ENCODE results near the gene PTEN.

Gene PTEN

GRCh38 chr10:87920538-87920937 lies 57.1 kb downstream of the PTEN start:
- DNase-seq (ENCODE audit: low read depth) = no peak

DNA sequence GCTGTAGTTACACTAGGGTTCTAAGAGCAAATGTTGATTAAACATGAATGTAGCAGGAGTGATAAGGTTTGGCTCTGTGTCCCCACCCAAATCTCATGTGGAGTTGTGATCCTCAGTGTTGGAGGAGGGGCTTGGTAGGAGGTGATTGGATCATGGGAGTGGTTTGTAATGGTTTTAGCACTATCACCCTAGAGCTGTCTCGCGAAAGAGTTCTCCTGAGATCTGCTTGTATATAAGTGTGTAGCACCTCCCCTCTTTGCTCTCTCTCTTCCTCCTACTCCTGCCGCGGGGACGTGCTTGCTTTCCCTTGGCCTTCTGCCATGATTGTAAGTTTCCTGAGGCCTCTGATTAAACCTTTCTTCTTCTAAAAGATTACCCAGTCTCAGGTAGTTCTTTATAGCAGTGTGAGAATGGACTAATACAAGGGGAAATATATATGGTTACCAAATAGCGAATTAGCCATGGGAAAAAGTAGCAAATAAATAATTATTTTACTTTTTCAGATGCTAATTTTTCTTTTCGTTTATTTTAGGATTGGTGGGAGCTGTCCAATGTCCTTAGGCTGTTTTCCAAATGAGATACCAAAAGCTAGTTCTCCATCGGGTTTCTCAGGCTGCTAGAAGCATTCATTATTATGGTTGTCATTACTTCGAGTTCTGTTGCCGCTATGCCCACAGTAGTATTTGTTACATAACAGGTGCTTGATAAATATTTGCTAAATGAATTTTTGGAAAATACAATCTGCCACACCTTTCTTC lies 58.7 kb downstream of the PTEN start:
- no peak for DNase-seq (ENCODE audit: low read depth)

GRCh38 chr10:87923233-87923632 lies 59.8 kb downstream of the PTEN start:
- DNase-seq (ENCODE audit: low read depth) = no peak

DNA sequence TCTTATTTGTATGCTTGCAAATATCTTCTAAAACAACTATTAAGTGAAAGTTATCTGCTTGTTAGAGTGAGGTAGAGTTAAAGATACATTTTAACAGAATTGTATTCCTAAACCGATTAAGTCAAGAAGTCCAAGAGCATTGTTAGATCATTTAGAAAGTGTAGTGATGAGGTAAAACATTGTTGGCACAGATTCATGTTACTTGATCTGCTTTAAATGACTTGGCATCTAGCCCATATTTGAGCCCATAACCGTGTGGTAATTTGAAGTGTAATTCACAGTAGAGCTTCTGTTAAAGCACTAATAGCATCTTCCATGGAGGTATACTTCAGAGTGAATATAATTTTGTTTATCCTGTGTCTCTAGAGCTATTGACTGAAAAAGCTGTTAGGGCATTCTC lies 62.1 kb downstream of the PTEN start:
- DNase-seq (ENCODE audit: low read depth) = no peak

GRCh38 chr10:87927091-87927490 lies 63.7 kb downstream of the PTEN start:
- DNase-seq (ENCODE audit: low read depth) = no peak

- DNase-seq (ENCODE audit: low read depth) = no peak
These were observed 65.6 kb downstream of the PTEN start for GRCh38 chr10:87928996-87929395.

- no peak for DNase-seq (ENCODE audit: low read depth)
These were observed 66.7 kb downstream of the PTEN start for GRCh38 chr10:87930141-87930540.

DNA sequence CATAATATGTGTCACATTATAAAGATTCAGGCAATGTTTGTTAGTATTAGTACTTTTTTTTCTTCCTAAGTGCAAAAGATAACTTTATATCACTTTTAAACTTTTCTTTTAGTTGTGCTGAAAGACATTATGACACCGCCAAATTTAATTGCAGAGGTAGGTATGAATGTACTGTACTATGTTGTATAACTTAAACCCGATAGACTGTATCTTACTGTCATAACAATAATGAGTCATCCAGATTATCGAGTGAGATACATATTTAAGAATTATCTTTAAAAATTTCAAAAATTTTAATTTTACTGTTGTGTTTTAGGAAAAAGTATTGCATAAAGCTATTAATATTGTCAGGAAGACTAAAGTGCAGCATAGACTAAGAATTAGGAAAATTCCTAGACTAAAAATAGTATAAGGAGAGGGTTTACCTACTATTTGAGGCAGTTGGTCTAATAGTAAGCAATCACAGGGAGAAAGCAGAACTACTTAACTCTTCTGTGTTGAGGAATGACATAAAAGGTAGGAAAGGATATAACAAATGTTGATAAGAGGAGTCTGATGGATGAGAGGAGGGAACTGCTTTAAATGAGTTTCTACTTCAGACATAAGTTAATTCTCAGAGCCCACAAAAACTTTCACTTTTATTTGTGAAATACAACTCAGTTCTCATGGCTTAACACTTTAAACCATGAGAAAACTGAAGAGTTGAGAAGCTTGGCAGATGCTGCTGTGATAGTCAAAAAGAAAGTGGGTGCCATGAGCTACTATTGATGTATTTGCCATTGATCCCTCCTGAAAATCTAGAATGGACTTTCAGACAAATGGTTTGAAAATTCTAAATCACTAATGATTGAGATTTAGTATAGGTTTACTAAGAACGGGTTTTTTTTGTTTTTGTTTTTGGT lies 67.8 kb downstream of the PTEN start:
- no peak for DNase-seq (ENCODE audit: low read depth)

- no peak for DNase-seq (ENCODE audit: low read depth)
These were observed 68.4 kb downstream of the PTEN start for GRCh38 chr10:87931836-87932230.

DNA sequence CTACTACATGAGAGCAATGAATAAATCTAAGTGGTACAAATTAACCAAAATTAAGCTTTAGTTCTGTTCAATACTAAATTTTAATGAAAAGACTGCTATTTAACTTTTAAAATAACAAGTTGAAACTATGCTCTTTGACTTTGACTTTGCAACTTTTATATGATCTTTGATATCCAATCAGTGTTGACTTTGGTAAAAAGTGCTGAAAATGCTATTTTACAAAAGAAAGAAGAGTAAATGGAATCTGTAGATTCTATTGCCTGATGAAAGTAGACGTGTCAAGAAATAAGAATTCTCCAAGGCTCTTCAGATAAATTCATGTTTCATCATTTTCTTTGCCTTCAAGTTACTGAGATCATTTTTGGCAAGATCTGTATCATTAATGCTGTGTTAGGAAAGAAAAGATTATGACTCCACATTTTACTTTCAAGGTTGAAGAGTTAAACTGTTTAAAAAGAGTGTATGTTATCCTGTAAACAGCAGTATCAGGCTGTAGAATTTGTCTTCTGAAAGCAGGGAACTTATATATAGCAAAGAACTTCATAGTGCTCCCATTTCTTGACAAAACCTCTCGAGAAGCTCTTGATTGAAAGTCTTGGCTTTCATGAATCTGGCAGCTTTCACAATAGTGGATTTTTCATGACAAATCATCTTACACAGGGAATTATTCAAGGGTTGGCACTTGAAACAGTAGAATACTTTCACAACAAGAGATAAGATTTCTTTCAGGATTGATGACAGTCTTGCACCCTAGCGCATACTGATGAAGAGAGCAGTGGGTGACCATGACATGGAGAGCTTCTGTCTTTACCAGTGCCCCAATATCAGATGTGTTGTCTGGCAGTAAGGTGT lies 72.1 kb downstream of the PTEN start:
- no peak for DNase-seq (ENCODE audit: low read depth)

- DNase-seq (ENCODE audit: low read depth) = no peak
These were observed 76.8 kb downstream of the PTEN start for GRCh38 chr10:87940210-87940609.

- no peak for DNase-seq (ENCODE audit: low read depth)
These were observed 79.6 kb downstream of the PTEN start for GRCh38 chr10:87942884-87943527.

GRCh38 chr10:87945984-87946383 lies 82.6 kb downstream of the PTEN start:
- DNase-seq (ENCODE audit: low read depth) = no peak

DNA sequence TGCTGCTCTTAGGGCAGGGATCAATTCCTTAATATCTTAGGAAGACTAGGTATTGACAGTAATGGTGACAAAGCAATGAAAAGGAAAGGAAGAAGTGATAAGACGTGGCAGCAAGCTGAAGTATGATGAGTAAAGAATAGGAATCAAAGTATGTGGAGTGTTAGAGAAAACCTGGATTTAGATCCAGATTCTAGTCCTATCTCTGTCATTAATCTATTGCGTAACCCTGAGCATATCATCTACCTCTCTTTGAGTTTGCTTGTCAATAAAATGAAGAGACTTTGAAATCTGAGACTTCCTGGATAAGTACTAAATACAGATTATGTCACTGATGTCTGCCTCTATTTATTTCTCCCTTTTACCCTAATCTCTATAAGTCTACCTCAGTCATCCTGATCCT lies 89.2 kb downstream of the PTEN start:
- DNase-seq (ENCODE audit: low read depth) = no peak

DNA sequence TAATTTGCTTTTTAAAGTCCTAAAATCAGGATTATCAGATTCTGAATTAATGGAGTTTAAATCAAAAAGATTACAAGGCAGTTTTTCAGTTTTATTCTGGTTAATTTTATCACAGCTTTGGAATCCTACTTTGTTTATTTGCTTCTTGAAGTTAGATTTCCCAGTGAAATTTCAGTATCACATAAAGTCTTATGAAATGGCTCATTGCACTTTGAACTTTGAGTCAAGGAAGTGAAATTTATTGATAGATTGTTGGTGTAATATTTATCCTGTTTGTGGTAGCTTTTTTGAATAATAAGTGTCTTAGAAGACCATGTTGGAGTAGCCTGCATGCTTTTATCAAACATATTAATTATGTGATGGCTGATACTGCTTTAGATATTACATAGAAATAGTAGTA lies 92.6 kb downstream of the PTEN start:
- no peak for DNase-seq (ENCODE audit: low read depth)

DNA sequence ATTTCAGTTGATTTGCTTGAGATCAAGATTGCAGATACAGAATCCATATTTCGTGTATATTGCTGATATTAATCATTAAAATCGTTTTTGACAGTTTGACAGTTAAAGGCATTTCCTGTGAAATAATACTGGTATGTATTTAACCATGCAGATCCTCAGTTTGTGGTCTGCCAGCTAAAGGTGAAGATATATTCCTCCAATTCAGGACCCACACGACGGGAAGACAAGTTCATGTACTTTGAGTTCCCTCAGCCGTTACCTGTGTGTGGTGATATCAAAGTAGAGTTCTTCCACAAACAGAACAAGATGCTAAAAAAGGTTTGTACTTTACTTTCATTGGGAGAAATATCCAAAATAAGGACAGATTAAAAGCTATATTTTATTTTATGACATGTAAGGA lies 94.3 kb downstream of the PTEN start:
- DNase-seq (ENCODE audit: low read depth) = no peak

DNA sequence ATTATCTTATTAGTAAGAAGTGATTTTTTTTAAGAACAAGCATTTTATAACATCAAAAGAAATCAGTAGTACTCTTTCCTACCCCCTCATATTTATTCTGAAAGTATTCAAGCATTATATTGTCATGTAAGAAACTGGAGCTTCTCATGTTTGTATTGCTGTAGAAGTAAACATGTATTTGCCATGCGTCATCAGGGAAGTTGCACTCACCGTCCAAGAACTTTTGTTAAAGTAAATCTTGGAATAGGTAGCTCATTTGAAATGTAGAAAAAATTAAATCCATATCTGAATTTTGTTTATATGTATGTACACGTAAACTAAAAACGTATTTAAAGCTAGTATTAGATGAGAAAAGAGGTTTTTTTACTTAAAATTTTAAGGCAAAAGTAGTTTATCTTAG lies 96.8 kb downstream of the PTEN start:
- DNase-seq (ENCODE audit: low read depth) = no peak

GRCh38 chr10:87961314-87961713 lies 97.9 kb downstream of the PTEN start:
- DNase-seq (ENCODE audit: low read depth) = no peak

DNA sequence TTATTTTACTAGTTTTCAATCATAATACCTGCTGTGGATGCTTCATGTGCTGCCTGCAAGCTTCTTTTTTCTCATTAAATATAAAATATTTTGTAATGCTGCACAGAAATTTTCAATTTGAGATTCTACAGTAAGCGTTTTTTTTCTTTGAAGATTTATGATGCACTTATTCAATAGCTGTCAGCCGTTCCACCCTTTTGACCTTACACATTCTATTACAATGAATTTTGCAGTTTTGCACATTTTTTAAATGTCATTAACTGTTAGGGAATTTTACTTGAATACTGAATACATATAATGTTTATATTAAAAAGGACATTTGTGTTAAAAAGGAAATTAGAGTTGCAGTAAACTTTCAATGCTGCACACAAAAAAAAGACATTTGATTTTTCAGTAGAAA lies 103.0 kb downstream of the PTEN start:
- no peak for DNase-seq (ENCODE audit: low read depth)

DNA sequence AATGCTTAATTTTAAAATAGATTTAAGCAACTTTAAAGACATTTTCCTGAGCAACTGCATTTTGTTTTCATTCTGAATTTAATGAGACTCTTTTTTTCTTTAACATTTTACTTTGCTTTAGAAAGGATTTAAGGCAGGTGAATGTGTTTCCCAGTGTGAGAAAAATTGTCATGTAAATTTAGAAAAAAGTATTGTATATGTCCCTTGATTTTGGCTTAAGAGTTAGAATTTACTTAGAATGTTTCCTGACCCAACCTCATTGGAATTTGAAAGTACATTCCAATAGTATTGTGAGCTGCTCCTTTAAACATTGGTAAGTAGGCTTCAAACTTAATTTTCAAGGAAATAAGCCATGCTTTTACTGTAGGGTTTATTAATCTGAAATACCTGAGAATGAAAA lies 110.2 kb downstream of the PTEN start:
- no peak for DNase-seq (ENCODE audit: low read depth)

GRCh38 chr10:87974130-87974529 lies 110.7 kb downstream of the PTEN start:
- no peak for DNase-seq (ENCODE audit: low read depth)

- no peak for DNase-seq (ENCODE audit: low read depth)
These were observed 111.3 kb downstream of the PTEN start for GRCh38 chr10:87974769-87975168.

Measured in activated gamma-delta T cell treated with anti-CD3 and anti-CD28 coated beads, Interleukin-2, amount 50 U/mL, for 16 hours (primary cell).